A549 (cell line): ENCODE data around the gene LHFPL2. TPM values are rescaled to one million over a fixed set of nuclear protein-coding genes. Genes with fewer than 3 reads are reported as not detected.

Experiments used
- ATAC-seq, 2 experiments: fragments of 200-7000 bp in 1 of 2; fragments of >200 bp in 1 of 2; cut with Nextera tagmentation in 1 of 2; cut with Tn5 transposase in 1 of 2; 3 replicates each; pipeline versions ENCODE4 v1.8.0 to v1.9.1; 2018 to 2020; ENCODE audit warnings: mild to moderate bottlenecking in 1 of 2, moderate library complexity in 1 of 2
- CTCF ChIA-PET: fragments of 300-600 bp; sonication (Branson Sonifier 250); formaldehyde crosslinking; extraction: SDS; loops from one replicate; lab custom pipeline; 2021; ENCODE audit warnings: antibody characterized with exemption, inconsistent platforms; lab: Yijun Ruan, JAX
- POLR2A ChIA-PET: fragments of 350-600 bp; formaldehyde crosslinking; extraction: SDS; loops from one replicate; lab custom pipeline; 2021; ENCODE audit warnings: antibody characterized with exemption, inconsistent platforms; lab: Yijun Ruan, JAX
- DNase-seq, 2 experiments: peaks; one replicate each; pipeline versions ENCODE4 v3.0.0 to v3.0.0-alpha.2; 2011 to 2016; ENCODE audit warnings: low read depth in 1 of 2, low spot score in 1 of 2
- FAIRE-seq: peaks from 2 replicates; lab custom pipeline; 2011; peaks lifted over from hg19 to GRCh38; lab: Jason Lieb, UNC
- H3K27ac ChIP-seq, 2 experiments: fragments of >200 bp; sonication (Bioruptor Twin); formaldehyde crosslinking; 3 replicates each; pipeline ENCODE4 v1.5.1; 2016 to 2017
- H3K4me1 ChIP-seq: fragments of >200 bp; sonication (Bioruptor Twin); formaldehyde crosslinking; 3 replicates; pipeline ENCODE4 v1.6.1; 2016
- H3K4me2 ChIP-seq: fragments of >200 bp; sonication (Bioruptor Twin); formaldehyde crosslinking; 3 replicates; pipeline ENCODE4 v1.6.1; 2016
- H3K4me3 ChIP-seq: fragments of >200 bp; sonication (Bioruptor Twin); formaldehyde crosslinking; 3 replicates; pipeline ENCODE4 v1.5.1; 2016
- H3K9me3 ChIP-seq: fragments of >200 bp; sonication (Bioruptor Twin); formaldehyde crosslinking; 3 replicates; pipeline ENCODE4 v1.6.1; 2016
- CTCF ChIP-seq: fragments of >200 bp; sonication (Bioruptor Twin); formaldehyde crosslinking; IDR thresholded peaks from 3 replicates; pipeline ENCODE4 v1.5.1; 2016
- E2F6 ChIP-seq: IDR thresholded peaks from 2 replicates; pipeline ENCODE4 v1.6.1; 2012; ENCODE audit warnings: low read depth, borderline replicate concordance
- FOSB ChIP-seq: fragments of 250-450 bp; sonication (Bioruptor Pico); IDR thresholded peaks from 2 replicates; pipeline ENCODE4 v1.5.0; 2020; ENCODE audit warnings: mild to moderate bottlenecking, moderate library complexity
- HES2 ChIP-seq: fragments of >200 bp; sonication (Bioruptor Twin); formaldehyde crosslinking; IDR thresholded peaks from 2 replicates; pipeline ENCODE4 v1.6.1; 2016
- HMGXB4 ChIP-seq: fragments of 250-450 bp; sonication (Bioruptor Pico); IDR thresholded peaks from 2 replicates; pipeline ENCODE4 v1.5.0; 2021; ENCODE audit warnings: mild to moderate bottlenecking, moderate library complexity, borderline replicate concordance
- HOXB5 ChIP-seq: fragments of 250-450 bp; sonication (Bioruptor Pico); IDR thresholded peaks from 2 replicates; pipeline ENCODE4 v1.5.0; 2020; ENCODE audit warnings: mild to moderate bottlenecking, moderate library complexity
- KDM1A ChIP-seq: fragments of 200-600 bp; sonication (generic); IDR thresholded peaks from 2 replicates; pipeline ENCODE4 v1.6.1; 2016; ENCODE audit warnings: low read depth, mild to moderate bottlenecking
- KDM5A ChIP-seq: fragments of 200-600 bp; sonication (generic); IDR thresholded peaks from 2 replicates; pipeline ENCODE4 v1.6.1; 2016; ENCODE audit warnings: antibody characterized with exemption, mild to moderate bottlenecking
- NFE2L2 ChIP-seq: fragments of 150-350 bp; conservative IDR thresholded peaks from 2 replicates; pipeline ENCODE4 v1.6.1; 2014; ENCODE audit warnings: low read length
- NPAS2 ChIP-seq: fragments of 250-450 bp; sonication (Bioruptor Pico); IDR thresholded peaks from 2 replicates; pipeline ENCODE4 v1.8.0; 2022; ENCODE audit warnings: mild to moderate bottlenecking, moderate library complexity, borderline replicate concordance
- PBX3 ChIP-seq: IDR thresholded peaks from 2 replicates; pipeline ENCODE4 v1.6.1; 2012
- POLR2A ChIP-seq: IDR thresholded peaks from 2 replicates; pipeline ENCODE4 v1.6.1; 2012; ENCODE audit warnings: mild to moderate bottlenecking, low read length
- RAD21 ChIP-seq, 2 experiments: fragments of >200 bp in 1 of 2; sonication (Bioruptor Twin) in 1 of 2; formaldehyde crosslinking in 1 of 2; IDR thresholded peaks in 1 of 2; conservative IDR thresholded peaks in 1 of 2; 2 replicates in 1 of 2; 3 replicates in 1 of 2; pipeline ENCODE4 v1.6.1; 2012 to 2018; ENCODE audit warnings: inconsistent platforms in 1 of 2
- RCOR1 ChIP-seq: fragments of 150-350 bp; IDR thresholded peaks from 2 replicates; pipeline ENCODE4 v1.6.1; 2014; ENCODE audit warnings: antibody characterized with exemption, low read length, low read depth
- RNF2 ChIP-seq: fragments of 200-600 bp; sonication (generic); IDR thresholded peaks from 2 replicates; pipeline ENCODE4 v1.6.1; 2016; ENCODE audit warnings: low read depth, mild to moderate bottlenecking, antibody characterized with exemption, moderate library complexity, borderline replicate concordance
- SREBF2 ChIP-seq: fragments of 450-650 bp; IDR thresholded peaks from 2 replicates; pipeline ENCODE4 v1.6.1; 2014; ENCODE audit warnings: mild to moderate bottlenecking, moderate library complexity
- TP53 ChIP-seq: fragments of 250-450 bp; sonication (Bioruptor Pico); IDR thresholded peaks from 2 replicates; pipeline ENCODE4 v1.5.0; 2021; ENCODE audit warnings: mild to moderate bottlenecking, moderate library complexity
- polyA plus RNA-seq, 4 experiments: library from polyadenylated mRNA; depleted of rRNA in 3 of 4; stranded (reverse); fragments of >200 nt; fragmentation: RNase III in 1 of 4; extraction: RNeasy Plus Mini Kit Qiagen cat#74134 plus additional on column Dnase treatment in 1 of 4; gene quantifications; 2 replicates in 3 of 4; 3 replicates in 1 of 4; pipeline ENCODE4 v1.2.3, GENCODE V29; 2011 to 2017

Gene LHFPL2
- polyA plus RNA-seq, 2 of the 4 experiments (the other 2 are of a cell fraction), result 24.9 to 41.7 TPM

- ATAC-seq (no peak), DNase-seq (no peak)
- POLR2A ChIA-PET, result interaction anchor here (1.1 kb wide), 1 partner anchor 48 kb away, joined by 3 read pairs; no protein-coding TSS in a partner anchor
These were observed 44.8 kb upstream of the LHFPL2 start for GRCh38 chr5:78693339-78693738.

More at GRCh38 chr5:78693339-78693738, 44.8 kb upstream of the LHFPL2 start:
- Histone ChIP-seq H3K9me3 (peaks cover 16% of the 10 kb centered on the region; the same call in 2 of the 3 replicates), H3K4me2 (no peak overlapping the region), H3K4me3 (no peak overlapping the region), H3K4me1 (peaks cover 9% of the 10 kb centered on the region), H3K27ac (no peak overlapping the region)
- TF ChIP-seq E2F6 (no peak), KDM5A (no peak), KDM1A (no peak), RNF2 (no peak), HOXB5 (CRISPR knock-in tag) (no peak), POLR2A (no peak), RCOR1 (no peak), NFE2L2 (no peak), SREBF2 (no peak), RAD21 (conservative IDR thresholded peaks at IDR 0.05 in 1 of 2, IDR thresholded peaks at IDR 0.05 in 1 of 2) (no peak), CTCF (no peak), FOSB (CRISPR knock-in tag) (no peak), HES2 (no peak), NPAS2 (CRISPR knock-in tag) (no peak), PBX3 (no peak), HMGXB4 (no peak), TP53 (no peak)
- no peak for FAIRE-seq
- CTCF ChIA-PET, result interaction anchor here (0.8 to 1.6 kb wide), 4 partner anchors 8 to 332 kb away, joined by 3 read pairs; no protein-coding TSS in a partner anchor
